ENCODE measurements around the gene MARCHF5.
"Not testable (repeated sequence)": the region's sequence is repeated elsewhere in the genome, so short reads cannot be mapped to it uniquely, and the experiment has no call there.

The MARCHF5 gene

GRCh38 chr10:92393173-92393572 is 102.2 kb downstream of the MARCHF5 start:
- not testable (repeated sequence) for DNase-seq

GRCh38 chr10:92395271-92395670 is 104.3 kb downstream of the MARCHF5 start:
- DNase-seq, result no peak

GRCh38 chr10:92402234-92402633 is 111.3 kb downstream of the MARCHF5 start:
- not testable (repeated sequence) for DNase-seq
